Measurements from ENCODE around the gene ZKSCAN5. TPM values are rescaled to one million over a fixed set of nuclear protein-coding genes. Genes with fewer than 3 reads are reported as not detected.
A peak's percentile ranks its signal among the peaks of the same experiment; 100 is the strongest.

Gene ZKSCAN5
- total and polyA plus RNA-seq, 2 of the 8 experiments (the other 6 are each of a cell fraction or from before 2014, with no cell fraction given), result 5.3 to 13.5 TPM

- TF ChIP-seq USF2 (IDR thresholded peaks at IDR 0.05; ENCODE audit: low read length), result peak; percentile 97
- TF ChIP-seq SP1 (IDR thresholded peaks at IDR 0.05; ENCODE audit: low read depth, low read length), result peak; percentile 83
- TF ChIP-seq POLR2A (IDR thresholded peaks at IDR 0.05; ENCODE audit: control extremely low read depth in 1 of 2, low read depth in 2 of 2, low read length in 2 of 2), result peak; percentile 4 to 81; a peak in 2 of 3 replicates
- TF ChIP-seq CHD1 (IDR thresholded peaks at IDR 0.05; ENCODE audit: low read depth, low read length), result no peak
- TF ChIP-seq EZH2 (IDR thresholded peaks at IDR 0.05; ENCODE audit: low read depth, low read length, severe bottlenecking), result no peak
- TF ChIP-seq RXRA (IDR thresholded peaks at IDR 0.05; ENCODE audit: insufficient read depth, low read depth, low read length), result no peak
- no peak for TF ChIP-seq YY1 (IDR thresholded peaks at IDR 0.05; ENCODE audit: low read depth, low read length)
- no peak for TF ChIP-seq NANOG (IDR thresholded peaks at IDR 0.05; ENCODE audit: insufficient read depth, low read depth, low read length, poor library complexity, severe bottlenecking)
- peak; percentile 27 to 28; a peak in 2 of 4 replicates for TF ChIP-seq SIN3A (conservative IDR thresholded peaks at IDR 0.05 in 1 of 2, IDR thresholded peaks at IDR 0.05 in 1 of 2; ENCODE audit: low read depth in 1 of 2, low read length in 2 of 2)
- TF ChIP-seq SP2 (IDR thresholded peaks at IDR 0.05; ENCODE audit: low read length), result peak; percentile 93
- TF ChIP-seq POLR2AphosphoS5 (IDR thresholded peaks at IDR 0.05; ENCODE audit: low read depth, low read length), result peak; percentile 90
- peak; percentile 69; the same call in 1 of the 2 replicates for TF ChIP-seq SP4 (IDR thresholded peaks at IDR 0.05; ENCODE audit: low read length)
- peak; percentile 49 for TF ChIP-seq KDM4A (IDR thresholded peaks at IDR 0.05; ENCODE audit: low read depth, low read length, severe bottlenecking)
- TF ChIP-seq EGR1 (IDR thresholded peaks at IDR 0.05; ENCODE audit: borderline replicate concordance, low read depth, low read length), result no peak
- no peak for TF ChIP-seq FOSL1 (IDR thresholded peaks at IDR 0.05; ENCODE audit: insufficient read depth, low read depth, low read length)
- TF ChIP-seq ATF3 (IDR thresholded peaks at IDR 0.05; ENCODE audit: insufficient read depth, low read depth, low read length), result peak; percentile 81
- peak; percentile 90 for TF ChIP-seq TAF7 (optimal IDR thresholded peaks at IDR 0.05; ENCODE audit: borderline replicate concordance, low read depth, low read length)
- TF ChIP-seq SAP30 (IDR thresholded peaks at IDR 0.05; ENCODE audit: insufficient read depth, insufficient replicate concordance, low read length), result peak; percentile 71
- peak; percentile 78 for TF ChIP-seq MAX (IDR thresholded peaks at IDR 0.05)
- peak; percentile 75; the same call in 1 of the 2 replicates for TF ChIP-seq CHD2 (IDR thresholded peaks at IDR 0.05; ENCODE audit: low read length)
- TF ChIP-seq PHF8 (conservative IDR thresholded peaks at IDR 0.05; ENCODE audit: low read depth, low read length), result peak; percentile 92
- TF ChIP-seq TBP (IDR thresholded peaks at IDR 0.05; ENCODE audit: low read depth, low read length), result peak; percentile 94
- no peak for TF ChIP-seq KDM1A (IDR thresholded peaks at IDR 0.05; ENCODE audit: borderline replicate concordance, low read length)
Observed at GRCh38 chr7:99472561-99473314, 31.7 kb upstream of the ZKSCAN5 start, which contains the start of gene ZNF789 (continued).
